DND-41 (cell line): ENCODE data around the gene WTIP.

Experiments
- EZH2 ChIP-seq: IDR thresholded peaks from 3 replicates; pipeline ENCODE4 v1.6.1; 2012; ENCODE audit warnings: borderline replicate concordance, low read depth, mild to moderate bottlenecking, moderate library complexity, low read length, inconsistent platforms; ENCODE audit not compliant: severe bottlenecking
- TF ChIP-seq, protein P1 (sequence below): IDR thresholded peaks from 2 replicates; pipeline ENCODE4 v1.5.1; 2012; ENCODE audit warnings: borderline replicate concordance, low read length, moderate library complexity, mild to moderate bottlenecking; ENCODE audit not compliant: poor library complexity, severe bottlenecking; ENCODE audit errors: extremely low read depth

- no peak for TF ChIP-seq EZH2
- TF ChIP-seq, protein P1, sequence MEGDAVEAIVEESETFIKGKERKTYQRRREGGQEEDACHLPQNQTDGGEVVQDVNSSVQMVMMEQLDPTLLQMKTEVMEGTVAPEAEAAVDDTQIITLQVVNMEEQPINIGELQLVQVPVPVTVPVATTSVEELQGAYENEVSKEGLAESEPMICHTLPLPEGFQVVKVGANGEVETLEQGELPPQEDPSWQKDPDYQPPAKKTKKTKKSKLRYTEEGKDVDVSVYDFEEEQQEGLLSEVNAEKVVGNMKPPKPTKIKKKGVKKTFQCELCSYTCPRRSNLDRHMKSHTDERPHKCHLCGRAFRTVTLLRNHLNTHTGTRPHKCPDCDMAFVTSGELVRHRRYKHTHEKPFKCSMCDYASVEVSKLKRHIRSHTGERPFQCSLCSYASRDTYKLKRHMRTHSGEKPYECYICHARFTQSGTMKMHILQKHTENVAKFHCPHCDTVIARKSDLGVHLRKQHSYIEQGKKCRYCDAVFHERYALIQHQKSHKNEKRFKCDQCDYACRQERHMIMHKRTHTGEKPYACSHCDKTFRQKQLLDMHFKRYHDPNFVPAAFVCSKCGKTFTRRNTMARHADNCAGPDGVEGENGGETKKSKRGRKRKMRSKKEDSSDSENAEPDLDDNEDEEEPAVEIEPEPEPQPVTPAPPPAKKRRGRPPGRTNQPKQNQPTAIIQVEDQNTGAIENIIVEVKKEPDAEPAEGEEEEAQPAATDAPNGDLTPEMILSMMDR: no peak
These were observed 44.8 kb upstream of the WTIP start for GRCh38 chr19:34436716-34437115.
